ENCODE measurements around the gene TMCO1.

GRCh38 chr1:165688046-165688445 lies 80.6 kb downstream of the TMCO1 start:
- TF ChIP-seq CTCF (IDR thresholded peaks at IDR 0.05) (no peak), POLR2A (IDR thresholded peaks at IDR 0.05) (no peak), POLR2AphosphoS5 (IDR thresholded peaks at IDR 0.05) (no peak), EP300 (IDR thresholded peaks at IDR 0.05) (no peak)

Data from upper lobe of left lung (tissue), 4 donors.